Measurements from ENCODE around the gene AHDC1. TPM values are rescaled to one million over a fixed set of nuclear protein-coding genes. Genes with fewer than 3 reads are reported as not detected.

AHDC1 gene
- total and polyA plus RNA-seq, 10 of the 15 experiments (the other 5 are each of a cell fraction or from before 2014, with no cell fraction given) = 0.21 to 13.0 (median 1.4) TPM

DNA sequence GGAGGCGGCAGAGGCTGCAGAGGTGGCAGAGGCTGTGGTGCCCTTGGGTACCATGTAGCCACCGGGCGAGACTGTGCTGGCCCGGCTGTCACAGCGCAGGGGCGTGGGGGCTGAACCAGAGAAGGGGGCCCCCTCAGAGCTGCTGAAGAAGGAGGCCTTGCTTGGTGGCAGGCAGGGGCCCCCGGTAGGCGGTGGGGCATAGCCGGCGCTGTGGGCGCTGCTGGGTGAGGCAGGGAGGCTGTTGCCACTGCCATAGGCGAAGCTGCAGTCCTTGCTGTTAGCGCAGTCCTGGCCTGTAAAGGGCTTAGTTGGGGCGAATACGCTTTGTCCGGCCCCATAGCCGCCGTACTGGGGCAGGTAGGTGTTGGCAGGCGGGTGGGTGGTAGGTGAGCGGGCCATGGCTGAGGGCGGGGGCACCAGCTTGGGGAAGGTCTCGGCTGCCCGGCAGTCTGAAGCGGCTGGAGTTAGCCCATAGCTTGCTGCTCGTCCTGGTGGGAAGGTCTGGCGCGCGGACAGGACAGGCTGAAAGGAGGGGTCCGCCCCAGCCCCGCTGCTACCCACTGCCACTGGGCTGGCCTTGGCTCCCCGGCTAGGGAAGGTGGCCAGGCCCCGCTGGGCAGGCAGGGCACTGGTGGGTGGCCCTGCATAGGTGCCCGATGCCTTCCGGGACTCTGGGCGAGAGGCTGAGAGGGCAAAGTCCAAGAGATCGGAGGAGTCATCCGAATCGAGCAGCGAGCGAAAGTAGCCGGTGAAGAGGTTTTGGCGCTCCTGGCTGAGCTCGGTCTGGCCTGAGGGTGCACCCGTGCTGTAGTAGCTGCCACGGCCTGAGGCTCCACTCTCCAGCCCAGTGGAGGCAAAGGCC, 54.9 kb downstream of the AHDC1 start (continued):
- TF ChIP-seq, protein P1, sequence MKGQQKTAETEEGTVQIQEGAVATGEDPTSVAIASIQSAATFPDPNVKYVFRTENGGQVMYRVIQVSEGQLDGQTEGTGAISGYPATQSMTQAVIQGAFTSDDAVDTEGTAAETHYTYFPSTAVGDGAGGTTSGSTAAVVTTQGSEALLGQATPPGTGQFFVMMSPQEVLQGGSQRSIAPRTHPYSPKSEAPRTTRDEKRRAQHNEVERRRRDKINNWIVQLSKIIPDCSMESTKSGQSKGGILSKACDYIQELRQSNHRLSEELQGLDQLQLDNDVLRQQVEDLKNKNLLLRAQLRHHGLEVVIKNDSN (IDR thresholded peaks at IDR 0.05; ENCODE audit: borderline replicate concordance, extremely low read length, insufficient read depth, low read depth, low read length) = no peak
- no peak for TF ChIP-seq FOXK2 (IDR thresholded peaks at IDR 0.05)
- TF ChIP-seq PAX8 (IDR thresholded peaks at IDR 0.05) = no peak
- no peak for TF ChIP-seq TBL1XR1 (IDR thresholded peaks at IDR 0.05; ENCODE audit: low read depth, low read length)
- TF ChIP-seq TCF12 (IDR thresholded peaks at IDR 0.05; ENCODE audit: low read depth, low read length) = no peak
- TF ChIP-seq POLR2A (IDR thresholded peaks at IDR 0.05; ENCODE audit: low read depth, low read length) = no peak
- no peak for TF ChIP-seq RAD21 (IDR thresholded peaks at IDR 0.05; ENCODE audit: insufficient read depth, low read depth, low read length)
- TF ChIP-seq, protein P2, sequence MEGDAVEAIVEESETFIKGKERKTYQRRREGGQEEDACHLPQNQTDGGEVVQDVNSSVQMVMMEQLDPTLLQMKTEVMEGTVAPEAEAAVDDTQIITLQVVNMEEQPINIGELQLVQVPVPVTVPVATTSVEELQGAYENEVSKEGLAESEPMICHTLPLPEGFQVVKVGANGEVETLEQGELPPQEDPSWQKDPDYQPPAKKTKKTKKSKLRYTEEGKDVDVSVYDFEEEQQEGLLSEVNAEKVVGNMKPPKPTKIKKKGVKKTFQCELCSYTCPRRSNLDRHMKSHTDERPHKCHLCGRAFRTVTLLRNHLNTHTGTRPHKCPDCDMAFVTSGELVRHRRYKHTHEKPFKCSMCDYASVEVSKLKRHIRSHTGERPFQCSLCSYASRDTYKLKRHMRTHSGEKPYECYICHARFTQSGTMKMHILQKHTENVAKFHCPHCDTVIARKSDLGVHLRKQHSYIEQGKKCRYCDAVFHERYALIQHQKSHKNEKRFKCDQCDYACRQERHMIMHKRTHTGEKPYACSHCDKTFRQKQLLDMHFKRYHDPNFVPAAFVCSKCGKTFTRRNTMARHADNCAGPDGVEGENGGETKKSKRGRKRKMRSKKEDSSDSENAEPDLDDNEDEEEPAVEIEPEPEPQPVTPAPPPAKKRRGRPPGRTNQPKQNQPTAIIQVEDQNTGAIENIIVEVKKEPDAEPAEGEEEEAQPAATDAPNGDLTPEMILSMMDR (IDR thresholded peaks at IDR 0.05 in 2 of 3, conservative IDR thresholded peaks at IDR 0.05 in 1 of 3; ENCODE audit: control insufficient read depth in 2 of 3, extremely low read depth in 1 of 3, insufficient read depth in 1 of 3, low read depth in 3 of 3, low read length in 3 of 3) = no peak
- no peak for TF ChIP-seq EED (IDR thresholded peaks at IDR 0.05; ENCODE audit: low read depth)
- TF ChIP-seq, protein P3, sequence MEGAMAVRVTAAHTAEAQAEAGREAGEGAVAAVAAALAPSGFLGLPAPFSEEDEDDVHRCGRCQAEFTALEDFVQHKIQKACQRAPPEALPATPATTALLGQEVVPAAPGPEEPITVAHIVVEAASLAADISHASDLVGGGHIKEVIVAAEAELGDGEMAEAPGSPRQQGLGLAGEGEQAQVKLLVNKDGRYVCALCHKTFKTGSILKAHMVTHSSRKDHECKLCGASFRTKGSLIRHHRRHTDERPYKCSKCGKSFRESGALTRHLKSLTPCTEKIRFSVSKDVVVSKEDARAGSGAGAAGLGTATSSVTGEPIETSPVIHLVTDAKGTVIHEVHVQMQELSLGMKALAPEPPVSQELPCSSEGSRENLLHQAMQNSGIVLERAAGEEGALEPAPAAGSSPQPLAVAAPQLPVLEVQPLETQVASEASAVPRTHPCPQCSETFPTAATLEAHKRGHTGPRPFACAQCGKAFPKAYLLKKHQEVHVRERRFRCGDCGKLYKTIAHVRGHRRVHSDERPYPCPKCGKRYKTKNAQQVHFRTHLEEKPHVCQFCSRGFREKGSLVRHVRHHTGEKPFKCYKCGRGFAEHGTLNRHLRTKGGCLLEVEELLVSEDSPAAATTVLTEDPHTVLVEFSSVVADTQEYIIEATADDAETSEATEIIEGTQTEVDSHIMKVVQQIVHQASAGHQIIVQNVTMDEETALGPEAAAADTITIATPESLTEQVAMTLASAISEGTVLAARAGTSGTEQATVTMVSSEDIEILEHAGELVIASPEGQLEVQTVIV (IDR thresholded peaks at IDR 0.05; ENCODE audit: borderline replicate concordance, partially characterized antibody) = no peak
